SIG-M5 (cell line): ENCODE measurements around the gene TEKTIP1.

Source experiments
- DNase-seq: peaks from one replicate; lab custom pipeline; 2025; lab: John Stamatoyannopoulos, UW

Gene TEKTIP1

GRCh38 chr19:3585301-3586126, 46.5 kb downstream of the TEKTIP1 start, which contains the start of gene GIPC3:
TSS of gene GIPC3 (plus strand) at chr19:3585478. CDS start at chr19:3585598, 120 bp downstream.
- no peak for DNase-seq

GRCh38 chr19:3586127-3586626, 47.2 kb downstream of the TEKTIP1 start:
- DNase-seq, result no peak

GRCh38 chr19:3586707-3587346, 47.9 kb downstream of the TEKTIP1 start:
- no peak for DNase-seq

- no peak for DNase-seq
These were observed 50.5 kb downstream of the TEKTIP1 start for GRCh38 chr19:3589439-3589838.

GRCh38 chr19:3589949-3590348, 51.0 kb downstream of the TEKTIP1 start:
- DNase-seq, result no peak

GRCh38 chr19:3590991-3591659, 52.2 kb downstream of the TEKTIP1 start:
- DNase-seq, result no peak

- no peak for DNase-seq
These were observed 53.1 kb downstream of the TEKTIP1 start for GRCh38 chr19:3591876-3592613.

- no peak for DNase-seq
These were observed 54.2 kb downstream of the TEKTIP1 start for GRCh38 chr19:3593156-3593555.
